ENCODE results near the gene KIF5C.

The KIF5C gene

DNA sequence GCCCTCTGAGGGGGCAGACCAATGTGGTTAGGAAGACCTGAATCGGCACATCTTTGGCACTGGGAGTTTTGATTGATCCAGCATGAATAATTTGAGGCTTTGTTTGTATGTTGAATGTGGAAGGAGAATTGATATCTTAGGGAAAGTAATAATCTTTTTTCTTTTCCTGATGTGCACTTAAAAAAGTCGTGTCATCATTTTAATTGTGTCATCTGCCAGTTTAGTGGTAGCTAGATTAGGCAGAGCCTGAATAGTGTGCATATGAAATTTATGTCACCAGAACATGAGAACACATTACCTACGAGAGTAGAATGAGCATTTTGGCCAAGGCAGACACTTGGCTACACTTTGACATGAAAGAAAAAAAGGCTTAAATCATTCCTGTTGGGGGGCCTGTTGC is 79.5 kb downstream of the KIF5C start:
- DNase-seq (ENCODE audit: low read depth) = no peak
- TF ChIP-seq, protein P1, sequence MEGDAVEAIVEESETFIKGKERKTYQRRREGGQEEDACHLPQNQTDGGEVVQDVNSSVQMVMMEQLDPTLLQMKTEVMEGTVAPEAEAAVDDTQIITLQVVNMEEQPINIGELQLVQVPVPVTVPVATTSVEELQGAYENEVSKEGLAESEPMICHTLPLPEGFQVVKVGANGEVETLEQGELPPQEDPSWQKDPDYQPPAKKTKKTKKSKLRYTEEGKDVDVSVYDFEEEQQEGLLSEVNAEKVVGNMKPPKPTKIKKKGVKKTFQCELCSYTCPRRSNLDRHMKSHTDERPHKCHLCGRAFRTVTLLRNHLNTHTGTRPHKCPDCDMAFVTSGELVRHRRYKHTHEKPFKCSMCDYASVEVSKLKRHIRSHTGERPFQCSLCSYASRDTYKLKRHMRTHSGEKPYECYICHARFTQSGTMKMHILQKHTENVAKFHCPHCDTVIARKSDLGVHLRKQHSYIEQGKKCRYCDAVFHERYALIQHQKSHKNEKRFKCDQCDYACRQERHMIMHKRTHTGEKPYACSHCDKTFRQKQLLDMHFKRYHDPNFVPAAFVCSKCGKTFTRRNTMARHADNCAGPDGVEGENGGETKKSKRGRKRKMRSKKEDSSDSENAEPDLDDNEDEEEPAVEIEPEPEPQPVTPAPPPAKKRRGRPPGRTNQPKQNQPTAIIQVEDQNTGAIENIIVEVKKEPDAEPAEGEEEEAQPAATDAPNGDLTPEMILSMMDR (IDR thresholded peaks at IDR 0.05; ENCODE audit: insufficient read depth, low read depth, low read length, missing control alignments) = no peak
- H3K4me3 ChIP-seq (ENCODE audit: low read length) = no peak overlapping the region

DNA sequence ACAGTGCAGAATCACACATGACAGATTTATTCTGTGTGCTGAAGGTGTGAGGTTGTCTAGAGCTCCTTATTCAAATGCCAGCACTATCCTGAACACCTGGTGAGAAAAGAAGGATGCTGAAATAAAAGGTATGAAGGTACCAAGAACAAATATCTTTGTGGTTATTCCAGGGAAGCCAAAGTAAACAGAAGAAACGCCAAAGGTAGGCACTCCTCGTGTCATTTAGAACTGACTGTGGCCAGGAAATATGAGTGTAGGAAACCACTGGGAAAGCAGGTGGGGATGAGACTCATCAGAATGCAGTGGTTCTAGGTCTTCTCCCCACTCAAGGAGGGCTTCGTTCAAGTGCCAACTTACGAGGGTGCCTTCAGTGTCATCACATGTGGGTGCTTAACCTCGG is 80.8 kb downstream of the KIF5C start:
- H3K4me3 ChIP-seq (ENCODE audit: low read length) = no peak overlapping the region
- TF ChIP-seq, protein P1 (IDR thresholded peaks at IDR 0.05; ENCODE audit: insufficient read depth, low read depth, low read length, missing control alignments) = no peak

DNA sequence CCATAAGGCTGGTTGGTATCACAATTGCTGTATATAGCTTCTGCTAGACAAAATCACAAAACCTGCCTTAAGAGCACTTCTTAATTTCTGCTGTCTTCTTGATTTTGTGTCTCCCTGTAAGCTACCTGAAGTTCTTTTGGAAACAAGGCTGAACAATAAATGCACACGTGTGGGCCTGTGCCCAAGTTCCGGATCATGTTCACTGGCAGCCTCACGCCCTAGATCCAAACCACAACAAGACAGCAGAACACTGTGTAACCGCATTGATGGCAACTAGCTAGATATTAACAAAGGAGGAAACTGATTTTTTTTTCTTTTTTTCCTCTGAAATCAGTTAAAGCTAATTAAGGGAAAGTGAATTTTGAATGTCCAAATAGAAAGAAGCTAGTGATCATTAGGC is 82.0 kb downstream of the KIF5C start:
- TF ChIP-seq, protein P1 (IDR thresholded peaks at IDR 0.05; ENCODE audit: insufficient read depth, low read depth, low read length, missing control alignments) = no peak
- DNase-seq (ENCODE audit: low read depth) = peak; percentile 23
- H3K4me3 ChIP-seq (ENCODE audit: low read length) = no peak overlapping the region

More for the DNA sequence above, 80.8 kb downstream of the KIF5C start:
- peak; percentile 11 for DNase-seq (ENCODE audit: low read depth)

DNA sequence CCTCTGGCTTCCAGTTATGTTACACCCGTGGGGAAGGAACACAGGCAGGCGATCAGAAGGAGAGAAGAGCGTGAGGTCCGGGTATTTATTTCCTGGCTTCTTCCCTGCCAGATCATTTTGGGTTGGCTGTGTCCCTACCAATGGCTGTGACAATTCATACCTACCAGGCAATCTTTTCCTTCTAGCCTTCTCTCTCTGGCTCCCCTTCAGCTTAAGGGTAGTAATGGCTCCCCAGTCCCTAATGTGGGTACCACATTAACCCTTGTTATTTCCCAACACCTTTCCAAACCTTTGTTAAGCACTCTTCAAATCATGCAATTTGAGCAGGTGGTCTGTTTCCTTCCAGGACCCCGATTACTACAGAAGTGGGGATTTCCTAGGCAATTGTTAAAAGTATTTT is 84.7 kb downstream of the KIF5C start:
- TF ChIP-seq, protein P1 (IDR thresholded peaks at IDR 0.05; ENCODE audit: insufficient read depth, low read depth, low read length, missing control alignments) = peak; percentile 11
- no peak overlapping the region for H3K4me3 ChIP-seq (ENCODE audit: low read length)
- no peak for DNase-seq (ENCODE audit: low read depth)

DNA sequence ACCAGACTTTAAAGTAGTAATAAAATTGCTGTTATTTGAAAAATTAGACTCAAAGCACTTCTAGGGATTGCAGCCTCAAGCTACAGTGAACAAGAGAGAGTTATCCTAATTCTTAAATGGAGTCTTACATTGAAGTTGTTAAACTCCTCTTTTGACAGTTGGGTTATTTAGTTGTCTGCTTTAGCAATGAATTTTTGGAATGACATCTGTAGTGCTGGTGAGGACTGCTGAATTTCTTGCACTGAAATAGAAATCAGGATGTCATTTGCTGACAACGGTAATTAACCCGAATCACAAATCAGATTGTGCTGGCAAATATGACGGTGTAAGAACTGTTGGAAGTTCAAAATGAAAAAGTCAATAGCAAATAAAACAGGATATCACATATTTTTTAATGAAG is 85.5 kb downstream of the KIF5C start:
- no peak for DNase-seq (ENCODE audit: low read depth)
- no peak overlapping the region for H3K4me3 ChIP-seq (ENCODE audit: low read length)
- TF ChIP-seq, protein P1 (IDR thresholded peaks at IDR 0.05; ENCODE audit: insufficient read depth, low read depth, low read length, missing control alignments) = no peak

DNA sequence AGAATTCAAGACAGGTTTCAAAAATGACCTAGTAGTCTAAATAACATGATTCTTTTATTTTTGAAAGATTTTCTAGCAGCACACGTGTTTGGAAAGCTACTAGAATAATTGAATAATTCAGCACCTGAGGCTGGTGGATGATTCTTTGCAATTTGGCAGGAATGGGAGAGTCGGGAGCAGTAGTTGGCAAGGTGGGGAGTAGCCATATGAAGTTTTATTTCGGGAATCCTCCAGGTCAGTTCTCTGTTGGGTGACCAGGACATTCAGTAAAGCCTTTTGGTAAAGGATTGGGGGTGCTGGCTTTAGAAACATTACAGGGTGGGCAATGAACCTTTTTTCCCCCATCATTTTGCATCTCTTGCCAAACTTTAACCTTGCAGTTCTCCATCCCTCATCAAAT is 88.4 kb downstream of the KIF5C start:
- DNase-seq (ENCODE audit: low read depth) = no peak
- no peak overlapping the region for H3K4me3 ChIP-seq (ENCODE audit: low read length)
- TF ChIP-seq, protein P1 (IDR thresholded peaks at IDR 0.05; ENCODE audit: insufficient read depth, low read depth, low read length, missing control alignments) = no peak

DNA sequence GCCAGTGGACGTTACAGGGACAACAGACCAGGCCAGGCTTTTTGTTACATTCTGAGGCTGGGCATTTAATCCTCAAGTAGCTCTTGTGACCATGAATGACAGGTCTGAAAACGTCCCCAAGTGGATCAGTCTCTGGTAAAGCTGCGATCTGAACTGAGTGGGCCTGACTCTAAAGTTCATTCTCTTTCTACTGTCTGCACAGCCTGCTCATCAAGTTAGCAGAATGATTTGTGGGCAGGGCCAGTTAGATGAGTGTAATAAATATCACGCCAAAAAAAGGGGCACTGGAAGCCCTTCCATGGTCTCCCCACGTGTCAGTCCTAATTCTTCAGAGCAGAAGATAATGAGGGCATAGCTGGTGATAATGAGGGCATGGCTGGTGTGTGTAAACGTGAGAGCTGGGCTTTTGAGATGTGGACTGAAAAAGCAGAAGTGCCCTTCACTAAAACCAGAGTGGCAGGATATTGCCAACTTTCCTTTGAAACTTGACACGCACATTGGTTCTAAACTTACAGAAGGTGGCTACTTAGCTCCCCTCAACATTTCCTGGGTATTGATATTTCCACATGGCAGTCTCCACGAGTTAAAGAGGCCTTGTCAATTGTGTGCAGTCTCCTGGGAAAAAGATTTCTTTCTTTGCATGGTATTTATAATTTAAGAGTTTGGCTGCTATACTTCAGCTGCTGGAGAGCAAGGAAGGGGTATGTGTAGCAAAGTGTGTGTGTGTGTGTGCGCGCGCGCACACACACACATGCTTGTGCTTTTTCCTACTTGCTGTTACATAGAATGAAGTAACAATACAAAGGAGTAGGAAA is 90.8 kb downstream of the KIF5C start:
- DNase-seq (ENCODE audit: low read depth) = no peak

More for the DNA sequence above, 90.8 kb downstream of the KIF5C start:
- H3K4me3 ChIP-seq (ENCODE audit: low read length) = no peak overlapping the region
- TF ChIP-seq, protein P1 (IDR thresholded peaks at IDR 0.05; ENCODE audit: insufficient read depth, low read depth, low read length, missing control alignments) = no peak

All from epithelial cell of esophagus (primary cell).